NCI-H128 (cell line): ENCODE data around the gene CDR2L.
A peak's percentile ranks its signal among the peaks of the same experiment; 100 is the strongest.

Experiments
- DNase-seq: peaks from one replicate; lab custom pipeline; 2025; ENCODE audit not compliant: unreplicated experiment; lab: John Stamatoyannopoulos, UW

CDR2L gene

DNA sequence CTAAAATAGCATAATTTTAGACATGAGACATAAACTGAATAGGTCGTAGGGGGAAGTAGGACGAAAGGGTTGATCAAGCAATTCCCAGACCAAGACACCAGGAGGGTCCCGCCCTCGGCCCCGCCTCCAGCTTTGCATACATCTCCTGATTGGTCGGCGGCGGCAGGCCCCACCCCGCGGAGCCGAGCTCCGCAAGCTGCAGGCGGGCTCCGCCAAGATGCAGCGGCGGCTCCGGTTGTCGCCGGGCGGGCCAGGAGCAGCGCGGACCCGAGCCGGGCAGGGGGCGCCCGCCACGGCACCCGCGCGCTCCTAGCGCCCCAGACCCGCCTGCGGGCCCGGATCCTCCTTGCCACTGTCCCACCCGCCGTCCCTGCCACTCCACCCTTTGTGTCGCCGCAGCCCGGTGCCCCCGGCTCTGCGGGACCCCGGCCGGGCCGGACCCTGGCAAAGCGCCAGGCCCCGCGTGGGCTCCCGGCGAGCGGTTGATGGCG, at the start of gene CDR2L:
Gene CDR2L, plus strand, starts transcription at position 215 of the 491 bp plus-strand sequence. CDS start 412 bp downstream, outside the sequence.
- peak; percentile 65 for DNase-seq

DNA sequence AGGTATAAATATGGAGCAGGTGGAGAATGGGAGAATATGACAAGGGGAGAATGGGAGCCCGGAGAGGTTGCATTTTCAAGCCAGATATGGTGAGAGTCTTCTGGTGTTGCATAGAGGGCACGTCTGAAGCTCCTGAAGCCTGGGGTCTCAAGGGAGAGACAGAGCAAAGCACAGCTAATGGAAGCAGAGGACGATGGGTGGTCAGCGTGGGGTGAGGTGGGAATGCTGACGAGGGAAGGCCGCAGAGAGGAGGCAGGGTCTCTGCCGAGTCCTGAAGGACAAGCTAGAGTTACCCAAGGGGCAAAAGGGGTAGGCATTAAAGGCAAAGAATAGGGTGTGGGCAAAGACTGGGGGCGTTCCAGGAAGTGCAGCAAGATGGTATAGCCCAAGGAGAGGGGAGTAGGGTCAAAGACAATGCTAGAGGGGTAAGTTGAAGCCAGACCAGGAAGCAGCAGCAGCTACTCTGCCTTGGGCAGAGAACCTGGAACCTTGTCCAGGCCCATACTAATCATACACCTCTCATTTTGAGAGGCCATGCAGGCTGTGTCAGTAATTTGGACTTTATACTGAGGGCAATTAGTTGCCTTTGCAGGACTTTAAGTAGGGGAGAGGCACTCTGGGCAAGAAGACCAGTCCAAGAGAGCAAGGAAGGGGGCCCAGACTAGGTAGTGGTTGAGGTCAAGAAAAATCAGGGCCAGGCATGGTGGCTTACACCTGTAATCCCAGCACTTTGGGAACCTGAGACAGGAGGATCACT, 49.1 kb upstream of the CDR2L start:
- DNase-seq, result no peak

DNA sequence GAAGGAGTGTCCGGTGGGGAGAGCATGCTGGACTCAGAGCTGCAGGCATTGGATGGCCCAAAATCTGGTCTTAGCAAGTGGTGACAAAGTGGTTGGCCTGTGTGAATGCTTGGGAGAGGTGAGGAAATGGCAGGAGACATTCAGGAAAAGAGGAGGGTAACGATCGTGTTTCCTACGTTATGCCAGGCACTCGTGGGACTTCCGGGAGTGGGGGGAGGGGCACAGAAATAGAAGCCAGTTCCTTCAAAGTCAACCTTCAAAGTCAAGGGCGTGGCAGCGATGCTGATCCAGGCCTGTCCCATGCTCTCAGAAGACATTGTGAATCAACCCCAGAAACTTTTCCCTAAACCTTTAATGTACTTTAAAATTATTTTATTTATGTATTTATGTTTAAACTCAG, 47.9 kb upstream of the CDR2L start:
- DNase-seq, result no peak

DNA sequence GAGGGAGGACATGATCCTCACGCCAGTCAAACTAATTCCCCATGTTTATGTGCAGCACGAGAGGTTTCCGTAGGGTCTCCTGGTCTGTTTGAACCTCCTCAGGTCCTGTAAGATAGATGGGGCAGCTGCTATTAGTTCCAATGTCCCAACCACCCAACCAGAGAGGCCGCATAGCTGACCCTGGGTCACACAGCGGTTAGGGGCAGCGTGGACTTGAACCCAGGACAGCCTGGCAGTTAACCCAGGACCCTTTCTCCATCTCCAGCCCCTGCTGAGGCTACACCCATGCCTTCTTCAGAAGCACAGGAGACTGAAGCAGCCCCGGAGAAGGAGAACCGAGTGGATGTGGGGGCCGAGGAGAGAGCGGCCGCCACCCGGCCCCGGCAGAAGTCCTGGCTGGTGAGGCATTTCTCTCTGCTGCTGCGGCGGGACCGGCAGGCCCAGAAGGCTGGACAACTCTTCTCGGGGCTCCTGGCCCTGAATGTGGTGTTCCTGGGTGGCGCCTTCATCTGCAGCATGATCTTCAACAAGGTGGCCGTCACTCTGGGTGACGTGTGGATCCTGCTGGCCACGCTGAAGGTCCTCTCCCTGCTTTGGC, 46.2 kb upstream of the CDR2L start:
- DNase-seq, result no peak

DNA sequence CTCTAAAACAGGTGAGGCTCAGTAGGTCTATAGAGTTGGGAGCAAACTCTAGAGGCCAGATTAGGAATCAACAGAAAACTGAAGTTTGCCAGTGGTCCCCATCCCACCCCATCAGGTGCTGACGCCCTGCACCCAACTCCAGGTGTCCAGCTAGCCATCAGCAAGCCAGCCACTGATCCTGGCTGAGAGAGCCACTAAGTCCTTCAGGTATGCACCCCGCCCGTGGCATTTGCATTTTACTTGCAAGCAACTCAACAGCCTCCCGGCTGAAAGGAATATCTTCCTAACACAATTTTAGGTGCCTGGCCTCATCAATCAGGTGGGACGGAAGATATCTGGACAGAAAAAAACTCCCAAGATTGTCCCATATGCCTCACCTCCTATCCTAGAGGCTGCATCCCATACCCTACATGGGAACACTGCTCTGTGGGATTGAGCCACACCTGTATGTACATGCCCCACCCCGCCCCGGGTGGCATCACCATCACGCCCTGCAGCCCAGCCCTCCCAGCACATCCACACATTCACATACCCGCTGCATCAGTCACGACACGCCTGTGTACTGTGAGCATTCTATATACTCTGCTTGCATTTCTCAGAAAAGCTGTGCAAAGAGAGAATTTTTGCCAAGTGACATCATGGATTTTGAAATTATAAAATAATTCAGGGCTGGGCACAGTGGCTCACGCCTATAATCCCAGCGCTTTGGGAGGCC, 43.5 kb upstream of the CDR2L start:
- no peak for DNase-seq

DNA sequence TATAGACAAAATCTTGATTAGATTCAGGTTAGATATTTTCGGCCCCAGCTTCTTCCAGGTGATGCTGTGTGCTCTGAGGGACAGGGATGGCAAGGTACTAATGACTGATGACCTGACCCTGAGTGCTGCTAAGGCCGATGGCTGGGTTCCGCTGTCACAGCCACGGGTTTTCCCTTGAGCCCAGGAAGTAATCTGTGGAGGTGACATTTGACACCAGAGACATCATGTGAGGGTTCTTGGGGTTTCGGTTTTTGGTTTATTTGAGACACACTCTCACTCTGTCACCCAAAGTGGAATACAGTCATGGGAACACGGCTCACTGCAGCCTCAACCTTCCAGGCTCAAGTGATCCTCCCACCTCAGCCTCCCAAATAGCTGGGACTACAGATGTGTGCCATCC, 41.9 kb upstream of the CDR2L start:
- no peak for DNase-seq

DNA sequence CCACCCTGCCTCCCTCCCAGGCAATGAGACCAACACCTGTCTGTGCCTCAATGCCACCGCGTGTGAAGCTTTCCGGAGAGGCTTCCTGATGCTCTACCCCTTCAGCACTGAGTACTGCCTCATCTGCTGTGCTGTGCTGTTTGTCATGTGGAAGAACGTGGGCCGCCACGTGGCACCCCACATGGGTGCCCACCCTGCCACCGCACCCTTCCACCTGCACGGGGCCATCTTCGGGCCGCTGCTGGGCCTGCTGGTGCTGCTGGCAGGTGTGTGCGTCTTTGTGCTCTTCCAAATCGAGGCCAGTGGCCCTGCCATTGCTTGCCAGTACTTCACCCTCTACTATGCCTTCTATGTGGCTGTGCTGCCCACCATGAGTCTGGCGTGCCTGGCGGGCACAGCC, 40.8 kb upstream of the CDR2L start:
- no peak for DNase-seq

DNA sequence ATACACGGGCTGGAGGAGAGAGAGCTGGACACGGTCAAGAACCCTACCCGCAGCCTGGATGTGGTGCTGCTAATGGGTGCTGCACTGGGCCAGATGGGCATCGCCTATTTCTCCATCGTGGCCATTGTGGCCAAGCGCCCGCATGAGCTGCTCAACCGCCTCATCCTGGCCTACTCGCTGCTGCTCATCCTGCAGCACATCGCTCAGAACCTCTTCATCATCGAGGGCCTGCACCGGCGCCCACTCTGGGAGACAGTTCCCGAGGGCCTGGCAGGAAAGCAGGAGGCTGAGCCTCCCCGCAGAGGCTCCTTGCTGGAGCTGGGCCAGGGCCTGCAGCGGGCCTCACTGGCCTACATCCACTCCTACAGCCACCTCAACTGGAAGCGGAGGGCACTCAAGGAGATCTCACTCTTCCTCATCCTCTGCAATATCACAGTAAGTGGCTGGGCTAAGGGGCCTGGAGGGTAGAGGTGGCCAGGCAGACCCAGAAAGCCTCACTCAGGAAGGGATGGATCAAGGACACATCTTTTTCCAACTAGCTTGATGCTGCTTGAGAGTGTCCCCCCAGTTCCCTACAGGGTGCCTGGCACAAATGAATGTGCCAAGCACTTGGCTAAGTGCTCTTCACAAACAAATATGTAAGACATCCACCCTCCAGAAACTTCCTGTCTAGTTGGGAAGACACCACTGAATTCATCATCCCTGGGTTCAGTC, 40.2 kb upstream of the CDR2L start:
- no peak for DNase-seq

DNA sequence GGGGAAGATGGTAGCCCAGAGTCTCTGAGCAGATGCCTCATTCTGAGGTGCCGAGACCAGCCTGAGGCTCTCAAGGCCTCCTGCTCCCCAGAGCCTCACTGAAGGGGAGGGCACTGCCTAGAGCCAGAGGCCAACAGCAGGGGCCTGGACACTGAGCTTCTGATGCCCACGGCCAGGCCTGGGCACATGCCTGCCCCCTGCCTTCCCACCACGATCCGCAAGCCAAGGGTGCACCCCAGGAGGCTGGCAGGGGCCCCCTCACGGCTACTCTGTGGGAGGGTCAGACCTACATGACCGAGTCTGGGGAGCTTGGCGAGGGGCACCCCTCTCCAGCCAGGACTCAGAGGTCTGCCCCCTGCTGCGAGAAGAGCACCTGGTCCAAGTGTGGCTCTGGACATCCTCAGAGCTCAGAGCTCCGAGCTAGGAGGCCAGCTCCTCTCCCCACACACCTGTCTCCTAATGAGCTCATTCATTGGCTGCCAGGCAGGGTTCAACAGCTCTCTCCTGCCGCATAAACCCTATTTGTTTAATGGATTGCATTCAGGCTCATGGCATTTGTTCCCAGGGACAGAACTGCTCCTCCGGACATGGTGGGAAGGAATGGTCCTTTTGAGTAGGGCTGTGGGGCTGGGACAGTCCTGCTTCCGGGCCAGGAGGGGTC, 37.8 kb upstream of the CDR2L start:
- DNase-seq, result no peak

DNA sequence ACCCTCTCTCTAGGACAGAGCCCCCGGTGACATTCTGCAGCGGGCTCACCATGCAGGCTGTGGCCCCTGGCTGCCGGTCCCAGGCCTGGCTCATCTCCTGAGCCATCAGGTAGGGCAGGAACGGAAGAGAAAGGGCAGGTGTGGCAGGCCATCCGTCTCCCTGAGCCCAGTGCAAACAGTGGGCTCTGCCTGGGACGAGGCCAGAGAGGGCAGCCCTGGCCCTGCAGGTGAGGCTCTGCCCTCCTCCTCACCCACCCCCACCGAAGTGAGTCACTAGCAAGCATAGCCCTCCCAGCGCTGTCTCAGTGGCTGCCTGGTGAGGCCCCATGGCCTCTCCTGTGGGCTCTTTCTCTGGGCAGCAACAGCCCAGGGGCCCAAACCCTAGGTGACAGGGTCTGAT, 37.2 kb upstream of the CDR2L start:
- DNase-seq, result no peak

DNA sequence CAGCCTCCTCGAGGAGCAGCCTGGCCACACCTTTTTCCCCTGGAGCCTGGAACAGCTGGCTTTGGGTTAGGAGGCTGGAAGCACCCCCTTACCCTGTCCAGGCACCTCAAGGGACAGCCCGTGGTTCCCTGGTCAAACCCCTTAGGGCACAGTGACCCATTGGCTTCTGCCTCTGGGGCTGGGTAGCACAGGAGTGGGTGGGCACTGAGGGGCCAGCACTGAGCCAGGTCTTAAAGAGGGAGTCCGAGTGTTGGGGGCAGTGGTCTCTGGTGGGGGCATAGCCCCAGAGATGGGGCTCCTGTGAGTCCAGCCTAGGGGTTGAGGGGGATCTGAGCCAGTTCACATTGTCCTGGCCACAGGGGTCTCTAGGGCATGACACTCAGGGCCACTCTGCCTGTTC, 36.4 kb upstream of the CDR2L start:
- no peak for DNase-seq

DNA sequence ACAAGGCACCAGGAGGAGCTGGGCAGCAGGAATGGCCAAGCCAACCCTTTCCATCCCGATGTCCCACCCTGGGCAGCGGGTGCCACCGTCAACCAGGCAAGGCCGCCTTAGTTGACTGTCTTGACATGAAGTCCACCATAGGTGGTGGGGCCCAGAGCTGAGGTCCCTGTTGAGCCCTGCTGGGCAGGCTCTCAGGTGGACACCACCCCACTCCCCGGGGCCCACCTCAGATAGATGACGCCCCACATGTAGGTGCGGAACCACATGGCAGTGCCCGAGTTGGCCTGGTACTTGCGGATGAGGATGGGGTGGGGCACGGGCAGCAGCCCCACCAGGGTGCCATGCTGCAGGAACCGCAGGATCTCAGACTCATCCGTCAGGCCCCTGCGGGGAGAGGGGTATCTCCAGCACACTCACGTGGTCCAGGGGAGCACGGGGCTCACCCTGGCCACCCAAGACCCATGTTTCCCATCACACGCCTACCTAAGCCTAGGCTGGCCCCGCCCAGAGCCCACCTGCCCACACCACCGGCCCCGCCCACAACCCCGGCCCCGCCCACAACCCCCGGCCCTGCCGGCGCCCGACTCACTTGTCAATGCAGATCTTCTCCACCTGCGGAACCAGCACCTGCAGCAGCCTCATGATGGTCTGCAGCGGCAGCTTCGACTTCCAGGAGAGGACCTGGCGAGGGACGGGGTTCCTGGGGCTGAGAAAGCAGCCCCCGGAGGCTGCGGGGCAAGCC, 35.6 kb upstream of the CDR2L start:
- DNase-seq, result no peak

DNA sequence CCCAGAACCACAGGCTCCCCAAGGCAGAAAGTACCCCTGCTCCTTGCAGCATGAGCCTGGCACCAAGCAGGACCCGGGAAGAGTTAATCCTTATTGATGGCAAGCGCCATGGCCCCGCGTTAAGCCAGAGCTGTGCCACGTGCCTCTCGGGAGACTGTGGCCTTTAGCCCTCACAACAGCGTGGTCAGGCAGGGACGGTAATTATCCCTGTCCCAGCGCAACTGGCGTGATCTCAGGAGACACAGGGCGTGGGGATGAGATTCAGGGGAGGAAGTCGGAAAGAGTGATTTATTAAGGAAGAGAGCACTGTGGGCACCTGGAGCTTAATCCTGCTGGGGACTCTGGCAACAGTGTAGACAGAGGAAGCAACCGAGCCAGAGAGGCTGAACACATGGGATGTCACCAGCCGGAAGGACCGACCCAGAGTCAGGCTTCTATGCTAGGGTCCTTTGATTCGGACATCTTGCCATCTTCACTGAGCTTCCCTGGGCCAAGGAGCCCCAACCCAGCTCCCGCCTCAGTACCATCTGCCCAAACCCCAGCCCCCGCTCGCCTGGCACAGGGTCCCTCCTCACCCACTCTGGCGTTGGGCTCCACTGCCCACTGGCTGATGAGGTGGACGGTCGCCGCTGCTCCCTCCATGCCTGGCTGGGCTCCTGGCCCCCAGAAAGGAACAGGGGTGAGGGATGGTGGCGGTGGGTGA, 34.9 kb upstream of the CDR2L start:
- no peak for DNase-seq

DNA sequence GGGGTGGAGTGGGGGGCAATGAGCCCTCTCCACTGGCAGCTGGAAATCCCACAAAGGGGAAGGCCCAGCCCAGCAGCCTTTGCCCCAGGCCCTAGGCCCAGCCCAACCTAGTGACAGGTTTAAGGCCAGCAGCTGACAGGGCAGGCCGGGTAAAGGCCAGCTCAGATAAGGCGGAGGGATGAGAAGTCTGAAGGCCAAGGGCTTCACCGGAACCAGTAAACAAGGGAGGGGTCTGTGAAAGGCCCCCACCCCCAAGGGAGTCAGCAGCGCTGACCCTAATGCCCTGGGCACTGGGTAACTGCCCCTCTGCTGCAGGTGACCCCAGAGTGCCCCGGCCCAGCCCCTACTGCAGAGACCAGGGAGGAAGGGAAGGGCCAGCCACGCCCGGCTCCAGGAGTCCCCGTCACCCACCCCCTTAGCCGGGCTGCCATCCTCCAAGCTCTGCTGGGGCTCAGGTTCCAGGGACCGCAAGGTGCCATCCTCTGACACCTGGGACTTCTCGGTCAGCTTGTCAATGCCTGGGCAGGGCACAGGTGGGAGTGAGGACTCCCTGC, 34.2 kb upstream of the CDR2L start:
- DNase-seq, result no peak

DNA sequence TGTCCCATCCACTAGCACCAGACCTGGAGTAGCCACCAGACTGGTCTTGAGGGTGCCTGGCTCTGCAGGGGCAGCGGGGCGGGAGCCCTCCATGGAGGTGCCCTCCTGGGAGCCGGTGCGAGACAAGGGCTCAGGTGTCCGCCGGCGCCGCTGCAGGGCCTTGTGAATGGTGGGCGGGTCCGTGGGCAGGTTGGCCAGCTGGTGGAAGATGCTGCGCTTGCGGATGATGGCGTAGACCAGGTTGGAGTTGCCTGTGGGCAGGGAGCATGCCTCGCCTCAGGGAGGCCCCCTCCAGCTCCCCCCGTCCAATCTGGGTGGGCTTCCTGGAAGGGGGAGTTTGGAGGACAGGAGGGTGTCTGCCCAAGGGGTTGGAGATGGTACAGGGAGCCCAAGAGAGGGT, 33.3 kb upstream of the CDR2L start:
- DNase-seq, result no peak

DNA sequence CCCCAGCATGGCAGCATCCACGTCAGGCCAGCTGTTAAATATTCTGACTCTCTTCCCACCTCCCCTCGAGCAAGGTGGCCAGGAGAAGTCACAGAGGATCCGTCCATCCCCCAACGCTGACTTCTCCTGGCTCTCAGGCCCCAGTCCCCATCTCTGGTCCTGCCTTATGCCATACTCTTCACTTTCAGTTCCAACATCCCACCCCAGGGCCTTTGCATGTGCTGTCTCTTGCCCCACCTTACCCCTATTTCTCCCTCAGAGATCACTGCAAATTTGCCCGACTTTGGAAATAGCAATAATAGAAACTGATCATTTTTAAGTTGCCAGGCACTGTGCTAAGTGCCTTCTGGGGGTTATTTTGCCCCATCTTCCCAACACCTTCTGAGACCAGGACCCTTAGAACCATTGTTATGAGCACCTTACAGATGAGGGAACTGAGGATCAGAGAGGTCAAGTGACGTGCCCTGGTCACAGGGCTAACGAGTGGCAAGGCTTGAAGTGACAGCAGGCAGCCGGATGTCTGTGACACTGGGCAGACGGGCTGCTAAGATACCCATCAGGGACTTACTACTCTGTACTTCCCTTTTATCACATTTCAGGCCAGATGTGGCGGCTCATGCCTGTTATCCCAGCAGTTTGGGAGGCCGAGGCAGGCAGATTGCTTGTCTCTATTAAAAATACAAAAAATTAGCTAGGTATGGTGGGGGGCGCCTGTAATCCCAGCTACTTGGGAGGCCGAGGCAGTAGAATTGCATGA, 32.6 kb upstream of the CDR2L start:
- DNase-seq, result no peak

DNA sequence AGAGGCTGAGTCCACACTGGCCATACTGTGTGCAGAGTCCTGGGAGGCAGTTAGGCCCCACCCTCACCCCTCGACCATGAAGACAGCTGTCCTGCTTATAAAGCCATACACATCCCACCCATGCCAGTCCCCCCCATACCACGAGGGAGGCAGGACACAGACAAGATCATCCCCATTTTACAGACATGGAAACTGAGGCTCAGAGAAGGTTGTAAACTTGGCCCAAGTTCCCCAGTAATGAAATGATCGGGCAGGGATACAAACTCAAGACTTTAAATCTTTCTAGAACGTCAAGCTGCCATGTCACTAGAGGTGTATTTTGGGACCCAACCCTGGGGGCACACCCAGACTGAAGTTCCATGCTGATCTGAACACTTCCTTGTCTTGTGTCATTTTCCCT, 31.3 kb upstream of the CDR2L start:
- DNase-seq, result no peak

DNA sequence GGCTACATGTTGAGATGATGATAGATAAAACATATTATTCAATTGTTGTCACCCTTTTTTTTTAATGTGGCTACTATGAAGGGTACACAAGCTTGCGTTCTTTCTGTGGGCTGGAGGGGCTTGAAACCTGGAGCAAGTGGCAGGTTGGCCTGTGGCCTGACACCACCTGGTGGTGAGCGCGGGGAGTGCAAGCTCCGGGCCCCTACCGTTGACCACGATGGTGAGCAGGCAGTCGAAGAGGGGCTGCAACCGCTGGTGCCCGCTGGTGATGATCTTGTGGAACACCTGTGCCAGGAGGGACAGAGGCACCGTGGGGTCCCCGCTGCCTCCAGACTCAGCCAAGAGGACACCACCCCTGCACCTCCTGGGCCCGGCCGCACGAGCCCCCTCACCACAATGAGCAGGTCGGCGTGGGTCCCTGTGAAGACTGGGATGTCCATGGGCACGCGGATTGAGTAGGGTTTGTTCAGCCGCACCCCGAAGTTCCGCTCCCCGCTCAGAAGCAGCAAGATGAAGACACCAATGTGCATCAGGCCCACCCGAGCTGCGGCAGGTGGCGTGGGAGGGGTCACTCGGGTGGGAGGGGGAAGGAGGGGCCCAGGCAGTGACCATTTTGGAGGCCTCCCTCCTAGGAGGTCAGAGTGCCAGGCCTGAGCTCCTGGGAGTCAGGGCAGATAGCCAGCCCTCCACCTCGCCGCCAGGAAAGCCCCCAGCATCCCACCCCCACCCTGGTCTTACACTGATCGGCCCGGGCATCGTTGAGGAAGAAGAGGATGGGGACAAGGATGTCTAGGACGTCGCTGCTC, 29.3 kb upstream of the CDR2L start:
- DNase-seq, result no peak
